ENCODE results near the gene ZNF416.

ZNF416 gene
- long read RNA-seq, donor 1 = 0 reads
- long read RNA-seq, donor 2, partial matches to known transcripts = 0 of 1 reads
- long read RNA-seq, donor 2, other reads (novel, unspliced or antisense) = 0 of 1 reads
- long read RNA-seq, donor 3, partial matches to known transcripts = 0 of 3 reads
- long read RNA-seq, donor 3, other reads (novel, unspliced or antisense) = 0 of 3 reads
- long read RNA-seq, donor 4, partial matches to known transcripts = 0 of 1 reads
- long read RNA-seq, donor 4, other reads (novel, unspliced or antisense) = 0 of 1 reads
- long read RNA-seq, donor 5, partial matches to known transcripts = 0 of 2 reads
- long read RNA-seq, donor 5, other reads (novel, unspliced or antisense) = 0 of 2 reads
- long read RNA-seq, donor 6, partial matches to known transcripts = 0 of 1 reads
- long read RNA-seq, donor 6, other reads (novel, unspliced or antisense) = 0 of 1 reads
- long read RNA-seq, donor 7, partial matches to known transcripts = 11 of 15 reads
- long read RNA-seq, donor 7, other reads (novel, unspliced or antisense) = 0 of 15 reads
- long read RNA-seq, donor 8 = 0 reads

DNA sequence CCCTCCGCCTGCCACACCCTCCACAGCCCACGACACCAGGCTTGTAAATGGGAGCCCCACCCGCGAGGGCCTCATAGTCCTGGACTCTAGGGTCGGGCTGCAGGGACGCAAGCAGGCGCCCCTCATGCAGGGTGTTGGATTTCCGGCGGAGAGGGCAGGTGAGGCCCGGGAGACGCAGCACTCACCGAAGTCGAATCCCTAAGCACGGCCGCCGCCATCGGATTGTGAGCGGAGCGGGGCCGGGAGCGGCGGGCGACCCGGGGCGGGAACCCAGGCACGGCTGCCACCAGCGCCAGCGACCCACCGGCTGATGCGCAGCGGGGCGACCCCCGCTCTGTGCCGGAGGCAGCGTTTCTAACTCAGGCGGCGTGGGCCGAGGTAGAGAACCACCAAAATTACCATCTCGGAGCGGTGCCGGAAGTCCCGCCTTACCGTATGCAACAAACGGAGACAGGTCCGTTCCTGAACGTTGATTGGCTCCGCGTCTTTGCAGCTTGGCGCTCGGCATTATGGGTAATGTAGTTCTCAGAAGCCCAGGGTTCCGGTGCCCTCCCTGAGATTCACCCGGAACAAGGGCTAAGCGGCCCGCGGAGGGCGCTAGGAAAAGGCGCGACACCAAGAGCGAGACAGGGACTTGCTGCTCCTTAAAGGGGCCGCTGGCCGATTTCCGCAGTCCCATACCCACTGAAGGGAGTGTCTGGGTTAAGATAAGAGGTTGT, at the start of gene ZNF416:
Gene ZNF416, minus strand, starts transcription at position 425 of the 719 bp plus-strand sequence. Its CDS starts 207 bp downstream, at position 218.
- peak; percentile 88 for DNase-seq

DNA sequence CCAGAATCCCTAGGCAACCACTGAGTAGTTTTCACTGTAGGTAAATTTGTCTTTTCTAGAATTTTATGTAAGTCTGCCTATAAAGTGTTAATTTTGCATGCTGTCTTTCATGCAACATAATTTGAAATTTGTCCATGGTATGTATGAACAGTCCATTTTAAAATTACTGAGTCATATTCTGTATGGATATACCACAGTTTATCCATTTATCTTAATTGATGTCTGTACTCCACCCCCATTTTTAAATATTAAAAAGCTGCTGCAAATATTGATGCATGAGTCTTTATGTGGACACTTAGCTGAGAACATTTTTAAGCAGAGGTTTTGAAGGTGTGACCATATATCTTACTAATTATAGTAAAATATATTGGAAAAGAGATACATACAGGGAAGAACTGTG, 44.4 kb upstream of the ZNF416 start:
- no peak for DNase-seq

DNA sequence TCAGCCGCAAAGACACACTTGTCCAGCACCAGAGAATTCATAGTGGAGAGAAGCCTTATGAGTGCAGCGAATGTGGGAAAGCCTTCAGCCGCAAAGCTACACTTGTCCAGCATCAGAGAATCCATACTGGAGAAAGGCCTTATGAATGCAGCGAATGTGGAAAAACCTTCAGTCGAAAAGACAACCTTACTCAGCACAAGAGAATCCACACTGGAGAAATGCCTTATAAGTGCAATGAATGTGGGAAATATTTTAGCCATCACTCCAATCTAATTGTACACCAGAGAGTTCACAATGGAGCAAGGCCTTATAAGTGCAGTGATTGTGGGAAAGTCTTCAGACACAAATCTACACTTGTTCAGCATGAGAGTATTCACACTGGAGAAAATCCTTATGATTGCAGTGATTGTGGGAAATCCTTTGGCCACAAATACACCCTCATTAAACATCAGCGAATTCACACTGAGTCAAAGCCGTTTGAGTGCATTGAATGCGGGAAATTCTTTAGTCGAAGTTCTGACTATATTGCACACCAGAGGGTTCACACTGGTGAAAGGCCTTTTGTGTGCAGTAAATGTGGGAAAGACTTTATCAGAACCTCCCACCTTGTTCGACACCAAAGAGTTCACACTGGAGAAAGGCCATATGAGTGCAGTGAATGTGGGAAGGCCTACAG, 42.1 kb upstream of the ZNF416 start:
- peak; percentile 8 for DNase-seq

DNA sequence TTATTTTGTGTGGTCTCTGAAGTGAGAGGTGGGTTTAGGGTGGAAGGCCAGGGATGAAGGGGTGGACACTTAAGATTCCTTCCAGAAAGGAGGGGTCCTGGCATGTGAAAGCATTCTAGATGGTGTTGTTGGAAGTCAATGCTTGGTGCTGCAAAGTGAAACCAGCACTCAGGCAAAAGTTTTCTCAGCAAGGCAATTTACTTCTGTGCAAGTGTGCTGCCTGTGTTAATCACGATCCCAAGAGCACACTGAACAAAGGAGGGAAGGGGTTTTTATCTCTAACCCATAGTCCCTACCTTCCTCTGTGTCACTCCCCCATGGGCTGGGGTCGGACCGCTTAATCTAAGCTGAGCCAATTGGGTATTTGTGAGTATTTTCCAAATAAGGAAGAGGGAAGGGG, 36.6 kb upstream of the ZNF416 start:
- no peak for DNase-seq

DNA sequence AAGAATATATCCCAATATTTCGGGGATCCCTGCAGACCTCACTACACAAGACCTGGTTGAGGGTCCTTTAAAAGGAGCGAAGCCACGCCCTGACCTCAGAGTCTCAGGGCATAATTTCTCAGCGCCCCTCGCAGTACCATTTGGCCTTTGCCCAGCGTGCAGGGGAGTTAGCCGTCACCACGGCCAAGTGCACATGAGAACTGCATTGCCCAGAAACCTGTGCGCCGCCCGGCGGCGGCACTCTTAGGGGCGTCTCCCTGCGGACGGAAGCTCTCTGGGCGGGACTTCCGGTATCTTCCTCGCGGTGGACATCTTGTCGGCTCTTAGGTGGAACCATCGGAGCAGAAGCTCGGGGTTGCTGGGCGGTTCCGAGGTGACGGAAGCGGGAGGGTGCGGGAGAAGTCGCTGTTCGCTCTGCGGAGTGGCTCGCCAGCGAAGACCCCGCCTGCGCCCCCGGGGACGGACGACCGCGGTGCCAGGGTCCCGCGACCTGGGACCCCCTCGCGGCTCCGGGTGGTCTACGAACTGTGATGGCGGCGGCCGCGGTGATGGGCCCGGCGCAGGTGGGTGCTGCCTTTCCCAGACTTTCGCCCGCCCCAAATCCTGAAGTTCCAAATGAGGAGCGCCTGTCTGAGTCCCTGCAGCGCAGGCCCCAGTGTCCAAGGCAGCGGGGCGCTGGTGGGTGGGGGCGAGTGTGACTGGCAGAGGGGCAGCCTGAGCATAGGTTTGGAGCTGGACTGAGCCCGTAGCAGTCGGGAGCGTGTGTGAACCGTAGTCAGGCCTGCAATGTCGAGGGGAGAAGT, 35.4 kb upstream of the ZNF416 start, which contains the start of gene ZNF134:
Gene ZNF134, plus strand, starts transcription at position 302 of the 803 bp plus-strand sequence. CDS start 5,227 bp downstream, outside the sequence.
- DNase-seq = peak; percentile 84

DNA sequence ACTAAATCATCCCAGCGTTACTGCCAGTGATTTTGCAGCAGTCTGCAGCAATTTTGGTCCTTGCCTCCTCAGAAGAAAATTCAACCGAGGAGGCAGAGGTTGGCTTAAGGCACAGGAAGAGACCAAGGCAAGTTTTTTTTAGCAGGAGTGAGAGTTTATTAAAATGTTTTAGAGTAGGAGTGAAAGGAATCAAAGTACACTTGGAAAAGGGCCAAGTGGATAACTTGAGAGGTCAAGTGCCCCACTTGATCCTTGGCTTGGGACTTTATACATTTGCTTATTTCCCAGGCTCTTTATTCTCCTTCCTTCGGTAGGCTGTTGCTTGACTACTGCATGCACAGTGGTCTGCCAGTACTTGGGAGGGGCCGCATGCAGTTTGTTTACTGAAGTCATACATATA, 32.4 kb upstream of the ZNF416 start:
- DNase-seq = no peak

DNA sequence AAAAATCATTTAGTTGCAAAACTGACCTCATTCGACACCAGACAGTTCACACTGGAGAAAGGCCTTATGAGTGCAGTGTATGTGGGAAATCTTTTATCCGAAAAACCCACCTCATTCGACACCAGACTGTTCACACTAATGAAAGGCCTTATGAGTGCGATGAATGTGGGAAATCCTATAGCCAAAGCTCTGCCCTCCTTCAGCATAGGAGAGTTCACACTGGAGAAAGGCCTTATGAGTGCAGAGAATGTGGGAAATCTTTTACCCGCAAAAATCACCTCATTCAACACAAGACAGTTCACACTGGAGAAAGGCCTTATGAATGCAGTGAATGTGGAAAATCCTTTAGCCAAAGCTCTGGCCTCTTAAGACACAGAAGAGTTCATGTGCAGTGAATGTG, 28.2 kb upstream of the ZNF416 start:
- DNase-seq = no peak

DNA sequence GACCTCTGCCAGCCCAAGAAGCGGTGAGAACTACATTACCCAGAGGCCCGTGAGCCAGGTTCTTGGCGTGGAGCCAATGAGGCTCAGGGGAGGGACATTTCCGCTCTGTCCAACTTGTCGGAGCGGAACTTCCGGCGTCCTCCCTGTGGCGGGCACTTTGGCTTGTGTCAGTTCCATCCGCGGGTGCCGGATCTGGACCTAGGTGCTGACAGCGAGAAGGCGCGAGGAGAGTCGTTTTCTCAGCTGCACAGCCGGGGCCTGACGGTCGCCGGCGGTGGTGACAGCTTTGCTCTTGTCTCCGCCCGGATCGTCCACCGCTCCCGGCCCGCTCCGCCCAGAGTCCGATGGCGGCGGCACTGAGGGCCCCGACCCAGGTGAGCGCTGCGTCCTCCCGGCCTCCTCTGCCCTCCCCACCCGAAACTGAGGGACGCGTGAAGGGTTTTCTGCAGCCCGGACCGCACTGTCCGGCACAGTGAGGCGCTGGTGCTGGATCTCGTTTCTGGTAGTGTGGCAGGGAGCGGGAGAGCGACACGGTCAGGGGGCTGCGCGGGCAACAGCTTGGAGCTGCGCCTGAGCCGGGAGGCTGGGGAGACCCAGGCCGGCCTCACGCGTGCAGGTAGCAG, 21.2 kb upstream of the ZNF416 start, which contains the start of gene ZNF530:
Gene ZNF530, plus strand, starts transcription at position 125 of the 623 bp plus-strand sequence. CDS start 4,461 bp downstream, outside the sequence.
- peak; percentile 78 for DNase-seq

DNA sequence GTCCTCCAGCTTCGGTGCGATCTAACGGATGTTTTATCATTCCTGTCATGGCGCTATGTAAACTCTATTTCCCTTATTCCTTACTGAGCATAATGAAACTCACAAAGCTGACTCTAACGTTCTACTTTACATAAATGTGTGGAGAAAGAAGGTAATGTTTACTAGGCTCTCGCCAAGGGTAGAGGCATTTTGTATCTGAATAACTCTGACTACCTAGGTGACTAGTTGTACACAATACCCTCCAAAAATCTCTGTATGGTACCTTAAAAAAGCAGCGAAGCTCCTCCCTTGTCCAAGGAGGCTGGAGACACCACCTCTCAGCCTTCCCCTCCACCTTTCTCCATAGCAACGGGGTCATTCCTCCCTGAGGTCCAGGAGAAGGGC, 20.7 kb upstream of the ZNF416 start:
- no peak for DNase-seq

DNA sequence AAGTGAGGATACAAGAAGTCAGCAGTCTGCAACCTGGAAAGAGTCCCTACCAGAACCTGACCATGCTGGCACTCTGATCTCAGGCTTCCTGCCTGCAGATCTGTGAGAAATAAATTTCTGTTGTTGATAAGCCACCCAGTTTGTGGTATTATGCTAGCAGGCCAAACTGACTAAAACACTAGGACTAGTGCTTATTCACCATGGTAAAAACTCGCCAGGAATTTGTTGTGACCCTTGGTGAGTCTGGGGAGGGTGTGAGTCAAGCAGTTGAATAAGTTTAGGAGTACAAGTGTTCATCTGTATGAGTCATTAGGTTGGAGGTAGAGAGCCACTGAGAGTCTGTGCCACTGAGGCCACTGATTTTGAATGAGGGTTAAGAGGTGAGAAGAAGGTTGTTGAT, 8.8 kb upstream of the ZNF416 start:
- DNase-seq = no peak

DNA sequence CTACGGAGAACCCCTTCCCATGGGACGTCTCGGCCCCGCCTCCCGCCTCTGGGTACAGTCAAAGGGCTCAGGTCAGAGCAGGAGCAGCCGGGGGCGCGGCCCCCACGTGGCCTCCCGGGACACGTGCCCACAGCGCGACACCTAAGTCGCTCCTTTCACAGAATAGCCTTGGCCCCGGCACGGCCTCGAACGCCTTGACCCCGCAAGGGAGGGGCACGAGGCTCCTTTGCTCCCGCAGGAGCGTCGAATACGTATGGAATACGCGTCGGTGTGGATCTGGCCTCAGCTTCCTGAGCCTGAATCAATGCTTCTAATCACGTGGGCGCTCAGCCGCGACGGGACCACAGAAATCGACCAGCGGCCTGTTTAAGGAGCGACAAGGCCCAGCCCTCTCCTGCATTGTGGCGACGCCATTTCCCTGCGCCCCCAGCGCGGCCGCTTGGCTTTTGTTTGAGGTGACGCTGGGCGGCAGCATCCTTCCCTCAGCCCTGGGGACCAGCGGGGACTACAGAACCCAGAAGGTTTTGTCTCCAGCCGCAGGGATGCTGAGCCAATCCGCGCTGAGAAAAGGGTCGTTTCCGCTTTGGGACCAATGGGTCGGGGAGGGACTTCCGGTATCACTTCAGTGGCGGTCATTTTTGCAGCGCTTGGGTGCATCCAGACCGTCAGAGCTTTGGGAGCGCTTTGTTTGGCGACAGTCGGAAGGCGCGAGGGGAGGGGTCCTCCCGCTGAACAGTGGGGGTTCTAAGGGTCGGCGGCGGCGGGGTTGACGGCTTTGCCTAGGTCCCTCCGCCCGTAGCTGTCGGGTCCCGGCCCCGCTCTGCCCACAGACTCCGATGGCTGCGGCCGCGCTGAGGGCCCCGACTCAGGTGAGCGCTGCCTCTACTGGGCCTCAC, 5.1 kb upstream of the ZNF416 start, which contains the start of gene ZIK1:
Gene ZIK1, plus strand, starts transcription at position 625 of the 896 bp plus-strand sequence. Its CDS starts 212 bp downstream, at position 837.
- DNase-seq = peak; percentile 92

DNA sequence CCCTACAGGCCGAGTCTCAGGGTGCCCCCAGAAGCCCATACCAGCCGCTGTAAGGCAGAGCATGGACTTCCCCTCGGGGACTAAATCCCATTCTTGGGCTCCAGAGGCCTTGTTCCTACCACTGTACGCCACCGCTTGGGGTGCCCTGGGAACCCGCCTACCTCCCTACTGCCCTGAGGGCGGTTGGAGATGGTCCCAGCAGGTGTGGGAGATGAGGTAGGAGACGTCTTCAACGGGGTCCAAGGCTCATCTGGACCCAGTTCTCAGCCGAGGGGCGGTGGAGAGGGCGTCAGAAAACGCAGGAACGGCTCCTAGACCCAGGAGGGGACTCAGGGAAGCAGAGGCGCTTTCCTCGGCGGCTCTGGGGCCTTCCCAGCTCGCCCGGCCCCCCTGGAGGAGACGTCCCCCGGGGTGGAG, 4.4 kb upstream of the ZNF416 start:
- DNase-seq = no peak

DNA sequence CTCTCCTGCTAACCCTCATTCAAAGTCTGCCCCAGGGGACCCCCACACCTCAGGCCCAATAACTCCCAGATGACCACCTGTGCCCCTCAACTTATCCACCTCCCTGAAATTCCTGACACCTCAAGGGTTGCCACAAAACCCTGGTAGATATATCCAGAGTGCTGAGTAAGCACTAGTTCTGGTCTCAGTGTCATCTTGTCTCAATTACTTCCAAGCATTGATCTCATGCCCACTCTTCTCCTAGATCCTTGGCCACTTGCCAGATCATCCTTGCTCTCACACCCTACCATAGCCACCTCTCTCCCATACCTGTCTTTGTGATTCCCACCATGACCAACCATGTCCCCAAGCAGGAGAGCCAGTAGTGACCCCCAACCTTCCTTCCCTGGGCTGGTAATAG, 2.0 kb downstream of the ZNF416 start:
- DNase-seq = no peak

DNA sequence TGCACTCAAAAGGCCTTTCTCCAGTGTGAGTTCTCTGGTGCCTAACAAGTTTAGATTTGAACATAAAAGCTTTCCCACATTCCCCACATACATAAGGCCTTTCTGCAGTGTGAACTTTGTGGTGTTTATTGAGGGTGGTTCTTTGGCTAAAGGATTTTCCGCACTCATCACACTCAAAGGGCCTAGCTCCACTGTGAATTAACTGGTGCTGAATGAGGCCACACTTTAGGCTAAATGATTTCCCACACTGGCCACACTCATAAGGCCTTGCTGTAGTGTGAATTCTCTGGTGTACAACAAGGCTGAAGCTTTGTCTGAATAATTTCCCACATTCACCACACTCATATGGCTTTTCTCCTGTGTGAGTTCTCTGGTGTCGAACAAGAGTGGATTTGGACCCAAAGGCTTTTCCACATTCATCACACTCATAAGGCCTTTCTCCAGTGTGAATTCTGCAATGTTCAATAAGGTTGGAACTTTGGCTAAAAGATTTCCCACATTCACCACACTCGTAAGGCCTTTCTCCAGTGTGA, 6.2 kb downstream of the ZNF416 start:
- DNase-seq = no peak

DNA sequence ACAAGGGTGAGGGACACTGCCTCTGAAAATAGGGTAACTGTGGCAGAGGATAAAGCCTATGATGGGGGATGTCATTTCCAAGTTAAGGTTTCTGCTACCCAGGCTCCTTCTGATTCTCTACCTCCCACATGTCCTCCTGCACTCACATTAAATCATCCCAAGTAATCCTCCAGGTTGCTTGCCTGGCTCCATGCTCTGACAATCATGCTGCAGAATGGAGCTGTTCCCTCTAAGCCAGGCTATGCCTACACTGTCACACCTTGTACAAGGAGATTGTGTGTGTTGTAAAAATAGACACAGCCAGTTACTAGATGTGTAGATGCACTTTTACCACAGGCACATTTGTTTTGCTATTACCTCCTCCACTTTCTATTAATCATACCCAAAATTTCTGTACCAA, 8.0 kb downstream of the ZNF416 start:
- no peak for DNase-seq

DNA sequence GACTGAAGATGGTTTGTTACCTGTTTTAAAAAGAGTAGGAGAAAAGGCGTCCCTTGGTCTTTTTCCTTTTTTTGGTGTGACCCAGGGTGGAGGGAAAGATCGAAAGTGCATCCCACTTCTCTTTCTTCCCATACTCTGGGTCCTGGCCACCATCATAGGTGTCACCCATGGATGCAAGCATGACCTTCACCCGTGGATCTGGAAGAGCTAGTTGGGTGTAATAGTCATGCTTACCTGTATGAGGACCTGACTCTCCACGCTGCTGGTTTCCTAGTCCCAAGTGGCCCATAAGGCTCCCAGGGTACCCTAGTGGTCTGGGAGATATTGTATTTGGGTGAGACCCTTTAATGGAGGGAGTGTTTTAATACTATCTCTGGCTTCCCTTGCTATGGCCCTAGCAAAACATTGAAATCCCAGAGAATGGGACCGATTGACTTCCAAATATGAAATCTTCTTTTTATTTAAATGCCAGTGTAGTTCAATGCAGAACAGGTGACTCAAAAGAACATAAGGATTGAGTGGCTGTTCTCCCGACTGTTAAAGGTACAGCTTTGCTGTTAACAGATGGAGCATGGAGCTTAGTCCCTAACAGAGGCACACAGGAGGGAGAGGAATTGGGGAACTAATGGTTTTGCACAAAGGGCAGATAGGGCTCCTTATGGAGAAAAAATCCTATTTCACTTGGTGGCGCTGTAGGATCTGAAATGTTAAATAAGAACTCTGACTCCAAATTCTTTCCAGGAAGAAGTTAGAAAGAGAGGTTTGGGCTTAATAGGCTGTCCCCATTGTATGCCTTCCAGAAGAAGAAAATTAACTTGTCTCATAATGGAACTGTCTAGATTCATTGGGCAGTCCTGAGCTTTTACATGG, 12.1 kb downstream of the ZNF416 start:
- no peak for DNase-seq

DNA sequence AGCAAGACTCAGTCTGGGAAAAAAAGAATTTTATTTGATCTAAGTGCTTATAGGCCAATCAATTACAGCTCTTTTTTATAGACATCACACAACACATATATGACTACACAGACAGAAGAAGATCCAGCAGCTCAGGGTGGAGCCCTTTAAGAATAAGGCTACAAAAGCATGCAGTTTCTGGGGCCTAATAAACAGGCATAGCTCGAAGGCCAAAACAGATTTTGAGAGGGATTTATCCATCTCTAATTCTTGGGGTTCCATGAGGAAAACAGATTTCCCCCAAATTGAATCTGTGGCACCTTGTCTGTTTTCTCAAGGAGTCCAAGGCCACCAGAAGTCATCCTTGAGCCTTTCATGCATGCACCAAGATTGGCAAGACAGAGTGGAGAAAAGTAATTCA, 15.2 kb downstream of the ZNF416 start:
- no peak for DNase-seq

DNA sequence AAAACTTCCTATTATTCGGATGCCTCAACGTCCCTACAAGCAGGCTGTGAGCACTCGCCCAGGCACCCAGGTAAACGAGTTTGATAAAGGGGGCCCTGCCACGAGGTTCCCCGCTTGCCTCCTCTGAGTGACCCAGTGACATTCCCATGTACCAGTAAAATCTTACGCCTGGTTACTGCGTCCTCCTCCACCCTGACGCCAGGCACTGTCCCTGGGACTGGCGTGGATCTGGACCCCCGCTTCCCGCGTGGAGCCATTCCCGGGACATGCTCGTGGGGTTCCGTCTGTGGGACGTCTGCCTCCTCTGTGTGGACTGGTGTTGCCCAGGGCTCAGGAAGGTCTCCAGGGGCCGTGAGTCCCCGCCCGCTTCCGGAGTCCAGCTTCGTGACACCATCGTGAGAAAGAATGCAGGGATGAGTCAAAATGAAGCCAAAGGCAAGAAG, 18.6 kb downstream of the ZNF416 start:
- DNase-seq = no peak
